IPS-18a (cell line): ENCODE data around the gene DENND4B.

Experiments
- H3K27ac ChIP-seq: one replicate; pipeline ENCODE4 v1.5.1; 2013; ENCODE audit warnings: low read length
- H3K27me3 ChIP-seq: one replicate; pipeline ENCODE4 v1.6.1; 2013; ENCODE audit warnings: mild to moderate bottlenecking, low read length; ENCODE audit not compliant: control insufficient read depth, insufficient read depth
- H3K36me3 ChIP-seq: one replicate; pipeline ENCODE4 v1.6.1; 2013; ENCODE audit warnings: low read depth, low read length; ENCODE audit not compliant: control insufficient read depth
- H3K4me1 ChIP-seq: one replicate; pipeline ENCODE4 v1.6.1; 2013; ENCODE audit warnings: low read depth, low read length; ENCODE audit not compliant: control insufficient read depth
- H3K4me3 ChIP-seq: one replicate; pipeline ENCODE4 v1.5.1; 2013; ENCODE audit warnings: low read length
- H3K9ac ChIP-seq: one replicate; pipeline ENCODE4 v1.6.1; 2013; ENCODE audit warnings: mild to moderate bottlenecking, low read length, moderate library complexity
- H3K9me3 ChIP-seq: one replicate; pipeline ENCODE4 v1.6.1; 2013; ENCODE audit warnings: low read depth, low read length; ENCODE audit not compliant: control insufficient read depth

DENND4B gene

GRCh38 chr1:153942766-153943549 is 3.6 kb downstream of the DENND4B start:
- H3K27me3 ChIP-seq, result no peaks in the 10 kb centered on the region
- no peak overlapping the region for H3K27ac ChIP-seq
- H3K4me3 ChIP-seq, result no peak overlapping the region
- H3K9me3 ChIP-seq, result no peaks in the 10 kb centered on the region
- peaks cover 11% of the 10 kb centered on the region for H3K4me1 ChIP-seq
- H3K36me3 ChIP-seq, result peaks cover 25% of the 10 kb centered on the region
- H3K9ac ChIP-seq, result no peak overlapping the region

- no peak overlapping the region for H3K27ac ChIP-seq
- no peak overlapping the region for H3K9ac ChIP-seq
- H3K4me1 ChIP-seq, result peaks cover 9% of the 10 kb centered on the region
- H3K9me3 ChIP-seq, result no peaks in the 10 kb centered on the region
- H3K27me3 ChIP-seq, result no peaks in the 10 kb centered on the region
- H3K4me3 ChIP-seq, result no peak overlapping the region
- peaks cover 30% of the 10 kb centered on the region for H3K36me3 ChIP-seq
Observed at GRCh38 chr1:153941826-153942725, 4.4 kb downstream of the DENND4B start.

- Histone ChIP-seq H3K27me3 (no peaks in the 10 kb centered on the region), H3K27ac (no peak overlapping the region), H3K9me3 (no peaks in the 10 kb centered on the region), H3K4me3 (no peak overlapping the region), H3K4me1 (peaks cover 4% of the 10 kb centered on the region), H3K36me3 (peaks cover 43% of the 10 kb centered on the region), H3K9ac (no peak overlapping the region)
Observed at GRCh38 chr1:153940756-153941155, 5.8 kb downstream of the DENND4B start.

GRCh38 chr1:153939476-153939875 is 7.0 kb downstream of the DENND4B start:
- H3K27me3 ChIP-seq, result no peaks in the 10 kb centered on the region
- no peaks in the 10 kb centered on the region for H3K9me3 ChIP-seq
- H3K4me3 ChIP-seq, result no peak overlapping the region
- H3K36me3 ChIP-seq, result peaks cover 53% of the 10 kb centered on the region
- no peak overlapping the region for H3K27ac ChIP-seq
- H3K9ac ChIP-seq, result no peak overlapping the region
- no peaks in the 10 kb centered on the region for H3K4me1 ChIP-seq

GRCh38 chr1:153938996-153939395 is 7.5 kb downstream of the DENND4B start:
- peaks cover 58% of the 10 kb centered on the region for H3K36me3 ChIP-seq
- H3K4me3 ChIP-seq, result no peak overlapping the region
- no peaks in the 10 kb centered on the region for H3K27me3 ChIP-seq

GRCh38 chr1:153937331-153937730 is 9.2 kb downstream of the DENND4B start:
- no peaks in the 10 kb centered on the region for H3K4me1 ChIP-seq
- no peaks in the 10 kb centered on the region for H3K9me3 ChIP-seq
- no peak overlapping the region for H3K4me3 ChIP-seq
- peaks cover 60% of the 10 kb centered on the region for H3K36me3 ChIP-seq
- no peaks in the 10 kb centered on the region for H3K27me3 ChIP-seq
- H3K9ac ChIP-seq, result no peak overlapping the region
- H3K27ac ChIP-seq, result no peak overlapping the region

More at GRCh38 chr1:153938996-153939395, 7.5 kb downstream of the DENND4B start:
- Histone ChIP-seq H3K4me1 (no peaks in the 10 kb centered on the region), H3K27ac (no peak overlapping the region), H3K9ac (no peak overlapping the region), H3K9me3 (no peaks in the 10 kb centered on the region)

GRCh38 chr1:153936011-153936802 is 10.3 kb downstream of the DENND4B start:
- no peak overlapping the region for H3K27ac ChIP-seq
- no peak overlapping the region for H3K4me3 ChIP-seq
- no peaks in the 10 kb centered on the region for H3K4me1 ChIP-seq
- no peaks in the 10 kb centered on the region for H3K27me3 ChIP-seq
- peaks cover 57% of the 10 kb centered on the region for H3K36me3 ChIP-seq
- no peaks in the 10 kb centered on the region for H3K9me3 ChIP-seq
- no peak overlapping the region for H3K9ac ChIP-seq

- Histone ChIP-seq H3K27me3 (no peaks in the 10 kb centered on the region), H3K27ac (no peak overlapping the region), H3K4me3 (no peak overlapping the region), H3K36me3 (peaks cover 58% of the 10 kb centered on the region), H3K4me1 (no peaks in the 10 kb centered on the region), H3K9ac (no peak overlapping the region), H3K9me3 (no peaks in the 10 kb centered on the region)
Observed at GRCh38 chr1:153934746-153935145, 11.8 kb downstream of the DENND4B start.

GRCh38 chr1:153933955-153934354 is 12.6 kb downstream of the DENND4B start:
- H3K9me3 ChIP-seq, result no peaks in the 10 kb centered on the region
- no peaks in the 10 kb centered on the region for H3K27me3 ChIP-seq
- H3K27ac ChIP-seq, result no peak overlapping the region
- H3K9ac ChIP-seq, result no peak overlapping the region
- peaks cover 59% of the 10 kb centered on the region for H3K36me3 ChIP-seq
- H3K4me1 ChIP-seq, result no peaks in the 10 kb centered on the region
- no peak overlapping the region for H3K4me3 ChIP-seq

GRCh38 chr1:153933430-153933829 is 13.1 kb downstream of the DENND4B start:
- H3K27ac ChIP-seq, result no peak overlapping the region
- H3K36me3 ChIP-seq, result peaks cover 59% of the 10 kb centered on the region
- H3K27me3 ChIP-seq, result no peaks in the 10 kb centered on the region
- no peaks in the 10 kb centered on the region for H3K9me3 ChIP-seq
- no peak overlapping the region for H3K9ac ChIP-seq
- no peaks in the 10 kb centered on the region for H3K4me1 ChIP-seq
- H3K4me3 ChIP-seq, result no peak overlapping the region
